ENCODE data around the gene TXNRD1.

TXNRD1 gene

GRCh38 chr12:104314242-104314614, 98.6 kb downstream of the TXNRD1 start:
- no peak overlapping the region for H3K4me2 ChIP-seq (ENCODE audit: low read length)
- peaks cover 3% of the 10 kb centered on the region; the same call in 1 of the 2 replicates for H3F3A ChIP-seq (ENCODE audit: control insufficient read depth, insufficient read depth)
- no peak overlapping the region for H3K27ac ChIP-seq (ENCODE audit: low read depth, low read length)
- H3K4me3 ChIP-seq (ENCODE audit: low read length), result no peak overlapping the region
- no peak for TF ChIP-seq CTCF (IDR thresholded peaks at IDR 0.05; ENCODE audit: low read depth, low read length, poor library complexity, severe bottlenecking)
- TF ChIP-seq EZH2phosphoT487 (IDR thresholded peaks at IDR 0.05; ENCODE audit: borderline replicate concordance, low read length), result no peak
- H3K4me1 ChIP-seq (ENCODE audit: control insufficient read depth, low read length), result no peaks in the 10 kb centered on the region
- H3K27me3 ChIP-seq (ENCODE audit: control insufficient read depth, low read length), result no peaks in the 10 kb centered on the region
- peaks cover 87% of the 10 kb centered on the region for H3K36me3 ChIP-seq (ENCODE audit: control insufficient read depth, low read length)
- H3K9me3 ChIP-seq (ENCODE audit: control insufficient read depth, insufficient read depth, low read length), result no peaks in the 10 kb centered on the region
- H3K9me2 ChIP-seq (replicated peaks; ENCODE audit: control insufficient read depth, low read length), result no peaks in the 10 kb centered on the region
- 0 out of 2 replicates have a peak, but pooled peaks cover under 1% of the 10 kb centered on the region for H4K20me1 ChIP-seq (ENCODE audit: control insufficient read depth, insufficient read depth, low read depth, low read length)
- H3K79me2 ChIP-seq (ENCODE audit: control insufficient read depth, low read length), result peaks cover 27% of the 10 kb centered on the region

DNA sequence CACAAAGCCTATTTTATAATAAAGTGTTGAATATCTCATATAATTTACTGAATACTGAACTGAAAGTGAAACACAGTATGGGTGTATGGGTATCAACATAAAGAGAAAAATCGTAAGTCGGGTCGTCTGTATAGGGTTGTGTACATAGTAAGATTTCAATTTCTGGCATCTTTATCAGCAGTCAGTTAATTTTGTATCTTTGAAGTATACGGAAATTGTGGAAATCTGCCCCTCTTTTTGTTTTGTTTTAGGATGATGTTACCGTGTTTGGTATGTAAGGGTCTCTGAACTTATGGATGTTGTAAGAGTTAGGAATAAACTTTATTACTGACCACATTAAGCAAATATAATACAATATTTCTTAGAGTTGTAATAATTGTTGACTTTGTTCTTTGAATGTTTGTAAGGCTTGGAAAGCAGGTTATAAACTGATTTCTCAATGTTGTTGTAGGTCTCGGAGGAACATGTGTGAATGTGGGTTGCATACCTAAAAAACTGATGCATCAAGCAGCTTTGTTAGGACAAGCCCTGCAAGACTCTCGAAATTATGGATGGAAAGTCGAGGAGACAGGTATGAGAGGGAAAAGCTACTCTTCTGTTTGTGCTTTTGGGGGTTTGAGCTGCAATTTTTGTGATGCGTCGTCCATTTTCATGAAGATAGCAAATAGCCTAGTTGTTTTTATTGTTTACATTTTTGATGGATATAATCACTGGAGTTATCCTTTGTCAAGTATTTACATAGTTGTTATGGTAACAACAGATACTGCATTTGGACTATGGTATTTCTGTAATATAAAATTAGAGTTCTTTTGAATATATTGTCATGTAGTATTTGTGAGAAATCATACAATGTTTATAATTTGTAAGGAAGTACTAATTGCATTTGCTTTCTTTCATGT, 100.0 kb downstream of the TXNRD1 start:
- no peak overlapping the region for H3K4me2 ChIP-seq (ENCODE audit: low read length)
- peaks cover 90% of the 10 kb centered on the region for H3K36me3 ChIP-seq (ENCODE audit: control insufficient read depth, low read length)
- no peaks in the 10 kb centered on the region for H3K9me2 ChIP-seq (replicated peaks; ENCODE audit: control insufficient read depth, low read length)
- H3F3A ChIP-seq (ENCODE audit: control insufficient read depth, insufficient read depth), result peaks cover 1% of the 10 kb centered on the region; the same call in 1 of the 2 replicates
- no peaks in the 10 kb centered on the region for H3K4me1 ChIP-seq (ENCODE audit: control insufficient read depth, low read length)
- H3K27me3 ChIP-seq (ENCODE audit: control insufficient read depth, low read length), result no peaks in the 10 kb centered on the region
- no peaks in the 10 kb centered on the region for H4K20me1 ChIP-seq (ENCODE audit: control insufficient read depth, insufficient read depth, low read depth, low read length)
- H3K4me3 ChIP-seq (ENCODE audit: low read length), result no peak overlapping the region
- H3K27ac ChIP-seq (ENCODE audit: low read depth, low read length), result no peak overlapping the region
- TF ChIP-seq CTCF (IDR thresholded peaks at IDR 0.05; ENCODE audit: low read depth, low read length, poor library complexity, severe bottlenecking), result no peak
- TF ChIP-seq EZH2phosphoT487 (IDR thresholded peaks at IDR 0.05; ENCODE audit: borderline replicate concordance, low read length), result no peak
- peaks cover 14% of the 10 kb centered on the region for H3K79me2 ChIP-seq (ENCODE audit: control insufficient read depth, low read length)
- H3K9me3 ChIP-seq (ENCODE audit: control insufficient read depth, insufficient read depth, low read length), result no peaks in the 10 kb centered on the region

DNA sequence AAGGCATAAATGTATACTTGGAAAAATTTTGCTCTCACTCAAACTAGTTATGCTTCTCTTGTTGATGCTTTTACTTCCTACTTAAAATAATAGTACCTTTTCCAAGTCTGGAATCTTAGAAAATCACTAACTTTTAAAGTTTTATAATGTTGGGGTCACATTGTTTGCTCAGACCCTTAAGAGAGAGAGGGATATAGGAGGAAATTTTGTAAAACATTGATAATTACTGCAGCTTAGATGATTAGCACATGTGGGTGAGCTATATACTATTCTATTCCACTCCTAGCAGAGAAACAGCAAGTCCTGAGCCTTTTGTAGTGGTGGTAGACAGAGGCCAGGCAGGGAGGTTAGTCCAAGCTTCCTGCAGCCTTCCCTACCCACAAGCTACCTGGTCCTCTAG, 101.4 kb downstream of the TXNRD1 start:
- H3K27ac ChIP-seq (ENCODE audit: low read depth, low read length), result no peak overlapping the region
- no peaks in the 10 kb centered on the region for H3K9me2 ChIP-seq (replicated peaks; ENCODE audit: control insufficient read depth, low read length)
- H3K36me3 ChIP-seq (ENCODE audit: control insufficient read depth, low read length), result peaks cover 92% of the 10 kb centered on the region
- H3K27me3 ChIP-seq (ENCODE audit: control insufficient read depth, low read length), result no peaks in the 10 kb centered on the region
- H3K79me2 ChIP-seq (ENCODE audit: control insufficient read depth, low read length), result peaks cover 6% of the 10 kb centered on the region; the same call in 1 of the 2 replicates
- H3K4me3 ChIP-seq (ENCODE audit: low read length), result no peak overlapping the region
- H3K9me3 ChIP-seq (ENCODE audit: control insufficient read depth, insufficient read depth, low read length), result no peaks in the 10 kb centered on the region
- TF ChIP-seq EZH2phosphoT487 (IDR thresholded peaks at IDR 0.05; ENCODE audit: borderline replicate concordance, low read length), result no peak
- TF ChIP-seq CTCF (IDR thresholded peaks at IDR 0.05; ENCODE audit: low read depth, low read length, poor library complexity, severe bottlenecking), result no peak
- no peak overlapping the region for H3K4me2 ChIP-seq (ENCODE audit: low read length)
- H3F3A ChIP-seq (ENCODE audit: control insufficient read depth, insufficient read depth), result no peaks in the 10 kb centered on the region
- H4K20me1 ChIP-seq (ENCODE audit: control insufficient read depth, insufficient read depth, low read depth, low read length), result no peaks in the 10 kb centered on the region
- no peaks in the 10 kb centered on the region for H3K4me1 ChIP-seq (ENCODE audit: control insufficient read depth, low read length)

Data from DOHH2 (cell line).